Lung (tissue), 12 donors: ENCODE data around the gene SHROOM4. TPM values are rescaled to one million over a fixed set of nuclear protein-coding genes. Genes with fewer than 3 reads are reported as not detected.
A peak's percentile ranks its signal among the peaks of the same experiment; 100 is the strongest.

Source experiments
- ATAC-seq: fragments of 200-7000 bp; cut with Tn5 transposase; one replicate; pipeline ENCODE4 v1.9.1; 2020; ENCODE audit warnings: moderate number of reproducible peaks; ENCODE audit not compliant: insufficient read depth, low FRiP score
- DNase-seq, 3 donors: peaks; one replicate each; pipeline ENCODE4 v3.0.0-alpha.2; 2013 to 2017
- H3K27ac ChIP-seq, 2 donors: one replicate each; pipeline ENCODE4 v1.5.1; 2013; ENCODE audit warnings: mild to moderate bottlenecking in 2 of 2, moderate library complexity in 2 of 2, control low read depth in 1 of 2, inconsistent platforms in 1 of 2, low read depth in 1 of 2, low read length in 1 of 2
- H3K27me3 ChIP-seq, 3 donors: one replicate each; pipeline ENCODE4 v1.5.1; 2013; ENCODE audit warnings: low read length in 2 of 3; ENCODE audit not compliant: control insufficient read depth in 3 of 3, insufficient read depth in 3 of 3
- H3K36me3 ChIP-seq, 4 donors: one replicate each; pipeline ENCODE4 v1.5.1; 2013; ENCODE audit warnings: low read length in 4 of 4, mild to moderate bottlenecking in 1 of 4, moderate library complexity in 1 of 4; ENCODE audit not compliant: control insufficient read depth in 4 of 4, insufficient read depth in 4 of 4
- H3K4me1 ChIP-seq, 5 donors: one replicate each; pipeline ENCODE4 v1.5.1; 2013; ENCODE audit warnings: low read length in 5 of 5, mild to moderate bottlenecking in 2 of 5, moderate library complexity in 1 of 5; ENCODE audit not compliant: control insufficient read depth in 5 of 5, insufficient read depth in 5 of 5
- H3K4me3 ChIP-seq: one replicate; pipeline ENCODE4 v1.5.1; 2013; ENCODE audit warnings: mild to moderate bottlenecking, control low read depth, moderate library complexity
- H3K9ac ChIP-seq, 2 donors: one replicate each; pipeline ENCODE4 v1.5.1; 2013; ENCODE audit warnings: low read length in 2 of 2, control low read depth in 1 of 2; ENCODE audit not compliant: insufficient read depth in 1 of 2
- H3K9me3 ChIP-seq, 4 donors: one replicate each; pipeline ENCODE4 v1.5.1; 2013; ENCODE audit warnings: low read length in 3 of 4, mild to moderate bottlenecking in 1 of 4, moderate library complexity in 1 of 4; ENCODE audit not compliant: control insufficient read depth in 4 of 4, insufficient read depth in 3 of 4
- WGBS, 2 donors: extraction: QIAGEN DNeasy Blood & Tissue Kit; methylation state at CpG; one replicate each; pipeline ENCODE4 v1.1.7; 2013; 5-methylcytosine and 5-hydroxymethylcytosine counted together
- polyA plus RNA-seq, 2 donors: library from polyadenylated mRNA; stranded (reverse); fragments of 200-250 nt; gene quantifications; one replicate each; pipeline ENCODE4 v1.2.1, GENCODE V29; 2013
- total RNA-seq, 2 donors: library from RNA; depleted of rRNA in 1 of 2; stranded (reverse); fragments of >200 nt in 1 of 2; gene quantifications; one replicate each; pipeline ENCODE4 v1.2.1, GENCODE V29; 2014 to 2021
- TF ChIP-seq, protein P1 (sequence below): IDR thresholded peaks from 2 replicates; pipeline ENCODE4 v1.5.1; 2012; ENCODE audit warnings: mild to moderate bottlenecking; ENCODE audit errors: control extremely low read depth, extremely low read depth
- donor health status: control.
- donor health status: control.
- donor health status: Bipolar disorder and iron deficiency.
- donor health status: healthy.
- donor health status: DM: yes; HTN: yes; CAD: no.

Gene SHROOM4
- total and polyA plus RNA-seq, 4 donors, result 6.8 to 63.3 (median 18.9) TPM

DNA sequence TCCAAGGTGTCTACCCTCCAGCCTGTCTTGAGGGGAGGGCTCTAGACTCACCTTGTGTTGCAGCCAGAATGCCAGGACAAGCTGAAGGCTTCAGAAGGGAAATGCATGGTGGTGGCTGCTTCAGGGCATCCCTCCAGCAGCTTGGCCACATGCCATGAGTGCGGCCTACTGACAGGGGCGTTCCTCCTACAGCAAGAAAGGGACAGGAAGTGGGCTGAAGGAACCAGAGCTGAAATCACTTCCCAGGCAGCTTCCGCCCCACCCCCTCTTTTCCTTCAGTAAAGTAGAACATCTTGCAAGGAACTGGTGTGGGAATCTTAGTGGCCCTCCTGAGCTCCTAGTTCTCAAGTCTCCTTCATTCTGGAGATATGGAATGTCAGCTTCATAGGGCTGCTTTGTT is 175.9 kb downstream of the SHROOM4 start:
- peak; percentile 31 to 60 (median 44) for DNase-seq
- Histone ChIP-seq H3K4me1 (peaks cover 0 to 11% (median 0%) of the 10 kb centered on the region in 5 donors), H3K36me3 (peaks cover 0 to 14% (median 0%) of the 10 kb centered on the region in 4 donors), H3K9me3 (peaks cover 0 to 5% (median 0%) of the 10 kb centered on the region in 4 donors), H3K27me3 (peaks cover 0 to 6% (median 3%) of the 10 kb centered on the region in 3 donors), H3K4me3 (no peak overlapping the region), H3K27ac (no peak overlapping the region), H3K9ac (no peak overlapping the region)
- WGBS, 2 donors, result 21 to 39% methylated on average over 3 of the region's 3 CpGs
- no peak for ATAC-seq
- TF ChIP-seq, protein P1, sequence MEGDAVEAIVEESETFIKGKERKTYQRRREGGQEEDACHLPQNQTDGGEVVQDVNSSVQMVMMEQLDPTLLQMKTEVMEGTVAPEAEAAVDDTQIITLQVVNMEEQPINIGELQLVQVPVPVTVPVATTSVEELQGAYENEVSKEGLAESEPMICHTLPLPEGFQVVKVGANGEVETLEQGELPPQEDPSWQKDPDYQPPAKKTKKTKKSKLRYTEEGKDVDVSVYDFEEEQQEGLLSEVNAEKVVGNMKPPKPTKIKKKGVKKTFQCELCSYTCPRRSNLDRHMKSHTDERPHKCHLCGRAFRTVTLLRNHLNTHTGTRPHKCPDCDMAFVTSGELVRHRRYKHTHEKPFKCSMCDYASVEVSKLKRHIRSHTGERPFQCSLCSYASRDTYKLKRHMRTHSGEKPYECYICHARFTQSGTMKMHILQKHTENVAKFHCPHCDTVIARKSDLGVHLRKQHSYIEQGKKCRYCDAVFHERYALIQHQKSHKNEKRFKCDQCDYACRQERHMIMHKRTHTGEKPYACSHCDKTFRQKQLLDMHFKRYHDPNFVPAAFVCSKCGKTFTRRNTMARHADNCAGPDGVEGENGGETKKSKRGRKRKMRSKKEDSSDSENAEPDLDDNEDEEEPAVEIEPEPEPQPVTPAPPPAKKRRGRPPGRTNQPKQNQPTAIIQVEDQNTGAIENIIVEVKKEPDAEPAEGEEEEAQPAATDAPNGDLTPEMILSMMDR, result no peak

DNA sequence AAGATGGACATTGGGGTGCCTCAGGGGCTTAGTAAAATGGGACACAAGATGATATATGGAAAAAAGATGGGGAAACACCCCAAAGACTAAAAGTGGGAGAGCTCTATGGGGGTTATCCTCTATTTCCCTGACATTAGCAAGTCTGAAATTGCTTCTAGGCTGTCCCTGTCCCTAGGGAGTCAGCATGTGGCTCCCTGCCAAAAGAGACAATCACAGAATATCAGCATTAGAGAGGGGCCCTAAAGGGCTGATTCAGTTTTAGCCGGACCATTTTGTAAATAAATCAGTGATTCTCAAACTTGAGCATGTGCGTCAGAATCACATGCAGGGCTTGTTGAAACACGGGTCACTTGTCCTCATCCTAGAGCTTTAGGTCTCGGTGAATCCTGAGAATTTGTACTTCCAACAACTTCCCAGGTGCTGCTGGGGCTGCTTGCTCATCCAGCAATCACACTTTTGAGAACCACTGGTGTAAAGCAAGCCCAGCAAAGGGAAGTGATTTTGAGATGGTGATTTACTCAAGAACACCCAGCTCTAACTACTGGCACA is 178.1 kb downstream of the SHROOM4 start:
- Histone ChIP-seq H3K27me3 (peaks cover 0 to 5% (median 2%) of the 10 kb centered on the region in 3 donors), H3K9me3 (peaks cover 0 to 5% (median 0%) of the 10 kb centered on the region in 4 donors), H3K4me1 (peaks cover 0 to 9% (median 0%) of the 10 kb centered on the region in 5 donors), H3K9ac (no peak overlapping the region), H3K36me3 (peaks cover 0 to 15% (median 0%) of the 10 kb centered on the region in 4 donors), H3K27ac (no peak overlapping the region), H3K4me3 (no peak overlapping the region)
- no peak for ATAC-seq
- TF ChIP-seq, protein P1, result no peak
- DNase-seq, result peak in 1 of 3 donors; percentile 14
- 65 to 74% methylated on average over 4 of the region's 4 CpGs for whole genome bisulfite sequencing, 2 donors

DNA sequence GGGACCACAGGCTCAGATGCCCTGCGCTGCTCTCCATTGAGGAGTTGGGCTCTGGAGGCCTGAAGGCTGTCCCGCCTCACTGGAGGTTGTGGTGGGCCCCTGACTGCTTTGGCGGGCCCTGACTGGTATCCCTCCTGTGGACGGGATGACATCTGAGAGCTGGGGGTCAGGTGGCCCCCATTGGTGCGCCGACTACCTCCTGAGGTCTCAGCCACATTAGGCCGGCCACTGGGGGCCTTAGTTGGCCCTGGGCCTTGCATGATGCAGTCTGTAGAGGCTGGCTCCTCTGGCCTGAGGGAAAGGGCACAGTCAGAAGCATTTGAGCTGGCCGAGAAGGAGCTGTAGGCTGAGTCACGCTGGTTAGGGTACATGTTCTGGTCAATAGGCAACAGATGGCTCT is 178.8 kb downstream of the SHROOM4 start:
- WGBS, 2 donors, result 88 to 98% methylated on average over 7 to 9 of the region's 9 CpGs
- H3K36me3 ChIP-seq, result peaks cover 0 to 15% (median 0%) of the 10 kb centered on the region in 4 donors
- ATAC-seq (no peak), DNase-seq (no peak)
- peaks cover 0 to 5% (median 0%) of the 10 kb centered on the region in 4 donors for H3K9me3 ChIP-seq
- H3K4me3 ChIP-seq, result no peak overlapping the region
- peaks cover 0 to 9% (median 0%) of the 10 kb centered on the region in 5 donors for H3K4me1 ChIP-seq
- no peak overlapping the region for H3K9ac ChIP-seq
- peak overlapping the region in 1 of 2 donors; percentile 20 for H3K27ac ChIP-seq
- TF ChIP-seq, protein P1, result no peak
- H3K27me3 ChIP-seq, result peaks cover 0 to 4% (median 2%) of the 10 kb centered on the region in 3 donors

DNA sequence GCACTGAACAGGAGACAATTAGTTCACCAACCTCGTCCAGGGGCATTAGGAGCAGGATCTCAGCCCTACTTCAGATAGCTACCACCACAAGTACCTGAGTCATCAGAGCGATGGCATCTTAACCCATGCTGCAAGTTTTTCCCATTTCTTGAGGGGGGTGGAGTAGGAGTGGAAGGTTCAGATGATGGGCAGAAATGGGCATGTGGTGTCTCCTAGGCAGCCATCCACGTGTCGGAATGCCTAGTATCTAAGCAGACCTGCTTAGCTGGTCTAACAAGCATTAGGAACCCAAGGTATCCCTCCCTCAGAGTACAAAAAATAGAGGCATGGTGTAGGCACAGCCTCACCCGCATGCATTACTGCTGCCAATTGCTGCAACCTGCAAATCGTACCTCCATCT is 184.2 kb downstream of the SHROOM4 start:
- H3K4me1 ChIP-seq, result peaks cover 0 to 11% (median 3%) of the 10 kb centered on the region in 5 donors
- no peak for DNase-seq
- no peak overlapping the region for H3K4me3 ChIP-seq
- 53 to 82% methylated on average over 6 of the region's 6 CpGs for WGBS, 2 donors
- H3K27ac ChIP-seq, result no peak overlapping the region
- TF ChIP-seq, protein P1, result no peak
- no peak overlapping the region for H3K9ac ChIP-seq
- peaks cover 0 to 8% (median 0%) of the 10 kb centered on the region in 4 donors for H3K36me3 ChIP-seq
- ATAC-seq, result no peak
- H3K9me3 ChIP-seq, result peaks cover 0 to 1% (median 0%) of the 10 kb centered on the region in 4 donors
- H3K27me3 ChIP-seq, result peaks cover 0 to 10% (median 3%) of the 10 kb centered on the region in 3 donors
